ENCODE measurements around the gene SERTAD3. TPM values are rescaled to one million over a fixed set of nuclear protein-coding genes. Genes with fewer than 3 reads are reported as not detected.
A peak's percentile ranks its signal among the peaks of the same experiment; 100 is the strongest.
"Not testable (repeated sequence)": the region's sequence is repeated elsewhere in the genome, so short reads cannot be mapped to it uniquely, and the experiment has no call there.

SERTAD3 gene
- polyA plus RNA-seq, 1 donor = 32.5 TPM

DNA sequence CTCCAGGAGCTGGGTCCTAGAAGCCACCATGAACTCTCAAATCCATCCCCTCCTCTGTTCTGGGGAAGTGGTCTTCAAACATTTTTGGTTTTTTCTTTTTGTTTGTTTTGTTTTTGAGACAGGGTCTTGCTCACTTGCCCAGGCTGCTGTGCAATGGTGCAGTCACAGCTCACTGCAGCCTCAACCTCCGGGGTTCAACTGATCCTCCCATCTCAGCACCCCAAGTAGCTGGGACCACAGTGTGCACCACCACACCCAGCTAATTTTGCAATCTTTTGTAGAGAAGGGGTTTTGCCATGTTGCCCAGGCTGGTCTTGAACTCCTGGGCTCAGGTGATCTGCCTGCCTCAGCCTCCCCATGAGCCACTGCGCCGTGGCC is 14.5 kb upstream of the SERTAD3 start:
- no CpG with 5 or more reads among the region's 3 CpGs for WGBS (ENCODE audit: insufficient coverage, low lambda C conversion rate)
- Histone ChIP-seq H3K36me3 (ENCODE audit: control insufficient read depth, insufficient read depth, low read length) (peaks cover 14% of the 10 kb centered on the region), H3K4me1 (ENCODE audit: control insufficient read depth, insufficient read depth, low read length) (no peaks in the 10 kb centered on the region), H3K9me3 (ENCODE audit: control insufficient read depth, low read depth, low read length) (no peaks in the 10 kb centered on the region), H3K27ac (ENCODE audit: low read length) (no peak overlapping the region), H3K4me3 (ENCODE audit: low read length) (no peak overlapping the region), H3K27me3 (ENCODE audit: control insufficient read depth, insufficient read depth, low read length) (no peaks in the 10 kb centered on the region)
- no peak for DNase-seq

DNA sequence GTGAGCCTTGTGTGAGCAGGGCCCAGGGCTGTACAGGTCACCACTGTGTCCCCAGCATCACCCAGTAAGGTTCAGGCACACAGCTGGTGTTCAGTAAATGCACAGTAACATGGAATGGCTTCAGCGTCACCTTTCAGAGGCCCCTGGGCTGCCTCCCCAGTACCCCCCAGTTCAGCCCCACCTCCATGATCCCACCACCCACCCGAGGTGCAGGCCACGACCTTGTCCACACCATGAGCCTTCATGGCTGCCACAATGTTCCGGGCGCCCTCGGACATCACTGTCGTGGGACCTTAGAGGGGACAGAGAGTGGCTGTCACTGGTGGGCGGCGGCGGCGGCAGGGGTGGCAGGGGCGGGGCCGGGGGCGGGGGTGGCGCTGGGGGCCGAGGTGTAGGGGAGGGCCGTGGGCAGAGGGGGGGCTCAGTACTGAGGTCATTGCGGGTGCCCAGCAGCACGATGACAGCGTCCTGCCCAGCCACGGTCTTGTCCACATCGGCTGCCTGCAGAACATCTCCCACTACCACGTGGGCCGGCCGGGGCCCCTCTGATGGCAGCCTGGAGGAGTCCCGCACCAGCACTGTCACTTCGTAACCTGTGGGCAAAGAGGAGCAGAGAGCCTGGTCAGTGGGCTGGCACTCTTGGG is 13.9 kb upstream of the SERTAD3 start:
- Histone ChIP-seq H3K9me3 (ENCODE audit: control insufficient read depth, low read depth, low read length) (no peaks in the 10 kb centered on the region), H3K4me1 (ENCODE audit: control insufficient read depth, insufficient read depth, low read length) (no peaks in the 10 kb centered on the region), H3K36me3 (ENCODE audit: control insufficient read depth, insufficient read depth, low read length) (peaks cover 14% of the 10 kb centered on the region), H3K27me3 (ENCODE audit: control insufficient read depth, insufficient read depth, low read length) (no peaks in the 10 kb centered on the region), H3K4me3 (ENCODE audit: low read length) (no peak overlapping the region), H3K27ac (ENCODE audit: low read length) (no peak overlapping the region)
- WGBS (ENCODE audit: insufficient coverage, low lambda C conversion rate) = 100% methylated on average over 1 of the region's 27 CpGs
- no peak for DNase-seq

DNA sequence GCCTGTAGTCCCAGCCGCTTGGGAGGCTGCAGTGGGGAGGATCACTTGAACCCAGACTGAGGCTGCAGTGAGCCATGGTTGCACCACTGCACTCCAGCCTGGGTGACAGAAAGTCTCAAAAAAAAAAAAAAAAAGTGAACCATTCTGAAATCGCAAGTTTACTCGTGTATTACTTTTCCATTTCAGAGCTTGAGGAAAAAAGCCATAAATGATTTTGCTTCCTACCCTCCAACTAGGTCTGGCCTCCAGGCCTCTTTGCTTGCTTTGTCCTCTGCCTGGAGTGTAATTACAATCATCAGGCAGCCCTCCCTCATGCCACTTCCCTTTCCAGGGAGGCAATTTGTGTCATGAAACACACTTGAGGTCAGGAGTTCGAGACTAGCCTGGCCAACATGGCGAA is 12.9 kb upstream of the SERTAD3 start:
- H3K4me1 ChIP-seq (ENCODE audit: control insufficient read depth, insufficient read depth, low read length) = no peaks in the 10 kb centered on the region
- no peak overlapping the region for H3K4me3 ChIP-seq (ENCODE audit: low read length)
- no peak for DNase-seq
- H3K9me3 ChIP-seq (ENCODE audit: control insufficient read depth, low read depth, low read length) = no peaks in the 10 kb centered on the region
- H3K36me3 ChIP-seq (ENCODE audit: control insufficient read depth, insufficient read depth, low read length) = peaks cover 14% of the 10 kb centered on the region
- whole genome bisulfite sequencing (ENCODE audit: insufficient coverage, low lambda C conversion rate) = no CpG with 5 or more reads among the region's 5 CpGs
- H3K27ac ChIP-seq (ENCODE audit: low read length) = no peak overlapping the region
- no peaks in the 10 kb centered on the region for H3K27me3 ChIP-seq (ENCODE audit: control insufficient read depth, insufficient read depth, low read length)

DNA sequence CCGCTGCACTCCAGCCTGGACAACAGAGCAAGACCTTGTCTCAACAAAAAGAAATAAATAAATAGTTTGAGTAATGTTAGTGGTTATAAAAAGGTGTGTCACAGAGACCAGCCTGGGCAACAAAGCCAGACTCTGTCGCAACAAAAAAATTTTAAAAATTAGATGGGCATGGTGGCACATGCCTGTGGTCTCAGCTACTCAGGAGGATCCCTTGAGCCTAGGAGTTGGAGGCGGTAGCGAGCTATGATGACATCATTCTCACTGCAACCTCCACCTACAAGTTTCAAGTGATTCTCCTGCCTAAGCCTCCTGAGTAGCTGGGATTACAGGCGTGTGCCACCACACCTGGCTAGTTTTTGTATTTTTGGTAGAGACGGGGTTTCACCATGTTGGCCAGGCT is 9.8 kb upstream of the SERTAD3 start:
- WGBS (ENCODE audit: insufficient coverage, low lambda C conversion rate) = no CpG with 5 or more reads among the region's 6 CpGs
- peaks cover 25% of the 10 kb centered on the region for H3K36me3 ChIP-seq (ENCODE audit: control insufficient read depth, insufficient read depth, low read length)
- H3K4me1 ChIP-seq (ENCODE audit: control insufficient read depth, insufficient read depth, low read length); H3K27ac ChIP-seq (ENCODE audit: low read length); DNase-seq; H3K9me3 ChIP-seq (ENCODE audit: control insufficient read depth, low read depth, low read length); H3K4me3 ChIP-seq (ENCODE audit: low read length); H3K27me3 ChIP-seq (ENCODE audit: control insufficient read depth, insufficient read depth, low read length): not testable (repeated sequence)

DNA sequence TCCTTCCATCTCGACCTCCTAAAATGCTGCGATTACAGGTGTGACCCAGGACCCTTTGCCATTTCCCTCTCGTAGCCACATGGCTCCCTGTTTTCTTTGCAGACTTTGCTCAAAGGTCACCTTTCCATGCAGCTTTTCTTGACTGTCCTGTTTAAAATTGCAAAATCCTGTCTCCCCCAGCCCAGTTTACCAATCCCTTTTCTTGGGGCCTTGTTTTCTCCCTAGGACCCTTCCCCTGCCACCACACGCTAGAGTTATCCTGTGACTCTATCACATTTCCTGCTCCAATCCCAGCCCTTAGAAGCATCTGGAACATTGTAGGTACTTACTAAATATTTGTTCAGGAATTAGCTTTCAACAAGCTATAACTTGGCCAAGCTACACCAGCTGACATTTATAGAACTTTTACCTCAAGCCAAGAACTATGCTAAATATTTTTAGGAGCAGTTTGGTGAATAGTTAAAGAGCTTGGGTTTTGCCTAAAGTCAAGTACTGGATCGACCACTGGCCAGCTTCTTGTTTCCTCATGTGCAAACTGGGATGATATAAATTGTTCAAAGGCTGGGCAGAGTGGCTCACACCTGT is 9.1 kb upstream of the SERTAD3 start:
- WGBS (ENCODE audit: insufficient coverage, low lambda C conversion rate) = no CpG with 5 or more reads among the region's 5 CpGs
- no peaks in the 10 kb centered on the region for H3K4me1 ChIP-seq (ENCODE audit: control insufficient read depth, insufficient read depth, low read length)
- peaks cover 25% of the 10 kb centered on the region for H3K36me3 ChIP-seq (ENCODE audit: control insufficient read depth, insufficient read depth, low read length)
- no peak for DNase-seq
- H3K4me3 ChIP-seq (ENCODE audit: low read length) = no peak overlapping the region
- H3K27ac ChIP-seq (ENCODE audit: low read length) = no peak overlapping the region
- no peaks in the 10 kb centered on the region for H3K9me3 ChIP-seq (ENCODE audit: control insufficient read depth, low read depth, low read length)
- no peaks in the 10 kb centered on the region for H3K27me3 ChIP-seq (ENCODE audit: control insufficient read depth, insufficient read depth, low read length)

DNA sequence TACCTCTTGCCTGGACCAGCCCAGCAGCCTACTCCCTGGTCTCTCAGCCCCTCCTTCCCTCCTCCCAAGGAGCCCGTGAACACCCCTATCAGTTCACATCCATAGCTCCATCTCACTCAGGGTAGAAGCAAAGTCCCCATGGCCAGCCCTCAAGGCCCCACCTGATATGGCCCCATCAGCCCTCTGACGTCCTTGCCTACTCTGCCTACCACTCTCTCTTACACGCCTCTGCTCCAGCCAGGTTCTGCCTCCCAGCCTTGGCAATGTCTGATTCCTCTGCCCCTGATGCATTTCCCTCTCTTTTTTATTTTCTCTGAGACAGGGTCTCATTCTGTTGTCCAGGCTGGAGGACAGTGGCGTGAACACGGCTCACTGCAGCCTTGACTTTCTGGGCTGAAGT is 7.9 kb upstream of the SERTAD3 start:
- Histone ChIP-seq H3K9me3 (ENCODE audit: control insufficient read depth, low read depth, low read length) (no peaks in the 10 kb centered on the region), H3K36me3 (ENCODE audit: control insufficient read depth, insufficient read depth, low read length) (peaks cover 26% of the 10 kb centered on the region), H3K27me3 (ENCODE audit: control insufficient read depth, insufficient read depth, low read length) (no peaks in the 10 kb centered on the region), H3K4me3 (ENCODE audit: low read length) (no peak overlapping the region), H3K4me1 (ENCODE audit: control insufficient read depth, insufficient read depth, low read length) (no peaks in the 10 kb centered on the region), H3K27ac (ENCODE audit: low read length) (no peak overlapping the region)
- DNase-seq = peak in 1 of 2 donors; percentile 36
- WGBS (ENCODE audit: insufficient coverage, low lambda C conversion rate) = 80% methylated on average over 1 of the region's 5 CpGs

DNA sequence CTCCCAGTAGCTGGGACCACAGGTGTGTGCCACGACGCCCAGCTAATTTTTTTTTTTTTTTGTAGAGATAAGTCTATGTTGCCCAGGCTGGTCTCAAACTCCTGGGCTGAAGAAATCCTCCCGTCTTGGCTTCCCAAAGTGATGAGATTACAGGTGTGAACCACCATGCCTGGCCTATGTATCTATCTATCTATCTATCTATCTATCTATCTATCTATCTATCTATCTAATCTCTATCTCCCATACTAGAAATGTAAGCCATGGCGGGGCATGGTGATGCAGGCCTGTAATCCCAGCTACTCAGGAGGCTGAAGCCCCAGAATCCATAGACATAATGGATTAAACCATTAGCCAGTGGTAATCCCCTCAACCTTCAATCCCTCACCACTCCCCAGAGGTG is 6.5 kb upstream of the SERTAD3 start:
- DNase-seq = no peak
- H3K4me1 ChIP-seq (ENCODE audit: control insufficient read depth, insufficient read depth, low read length) = no peaks in the 10 kb centered on the region
- no peak overlapping the region for H3K27ac ChIP-seq (ENCODE audit: low read length)
- H3K27me3 ChIP-seq (ENCODE audit: control insufficient read depth, insufficient read depth, low read length) = no peaks in the 10 kb centered on the region
- peaks cover 25% of the 10 kb centered on the region for H3K36me3 ChIP-seq (ENCODE audit: control insufficient read depth, insufficient read depth, low read length)
- H3K4me3 ChIP-seq (ENCODE audit: low read length) = no peak overlapping the region
- H3K9me3 ChIP-seq (ENCODE audit: control insufficient read depth, low read depth, low read length) = no peaks in the 10 kb centered on the region
- WGBS (ENCODE audit: insufficient coverage, low lambda C conversion rate) = no CpG with 5 or more reads among the region's 4 CpGs

DNA sequence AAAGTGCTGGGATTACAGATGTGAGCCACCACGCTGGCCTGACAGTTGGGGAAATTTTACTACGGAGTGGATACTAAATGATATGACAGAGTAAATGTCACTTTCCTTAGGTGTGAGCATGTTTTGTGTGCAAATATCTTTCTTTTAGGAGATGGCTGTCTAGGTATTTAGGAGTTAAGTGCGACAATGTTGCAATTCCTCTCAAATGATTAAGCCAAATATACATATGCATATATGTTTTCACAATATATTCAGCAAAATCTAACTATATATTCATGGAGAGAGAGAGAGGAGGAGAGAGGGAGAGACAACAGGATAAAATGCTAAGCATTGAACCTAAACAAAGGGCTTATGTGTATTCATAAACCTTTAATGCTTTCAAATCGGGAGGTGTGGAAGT is 5.4 kb upstream of the SERTAD3 start:
- Histone ChIP-seq H3K4me3 (ENCODE audit: low read length) (no peak overlapping the region), H3K4me1 (ENCODE audit: control insufficient read depth, insufficient read depth, low read length) (no peaks in the 10 kb centered on the region), H3K27ac (ENCODE audit: low read length) (no peak overlapping the region), H3K27me3 (ENCODE audit: control insufficient read depth, insufficient read depth, low read length) (no peaks in the 10 kb centered on the region), H3K9me3 (ENCODE audit: control insufficient read depth, low read depth, low read length) (no peaks in the 10 kb centered on the region), H3K36me3 (ENCODE audit: control insufficient read depth, insufficient read depth, low read length) (peaks cover 22% of the 10 kb centered on the region)
- WGBS (ENCODE audit: insufficient coverage, low lambda C conversion rate) = 80% methylated on average over 1 of the region's 4 CpGs
- DNase-seq = no peak

DNA sequence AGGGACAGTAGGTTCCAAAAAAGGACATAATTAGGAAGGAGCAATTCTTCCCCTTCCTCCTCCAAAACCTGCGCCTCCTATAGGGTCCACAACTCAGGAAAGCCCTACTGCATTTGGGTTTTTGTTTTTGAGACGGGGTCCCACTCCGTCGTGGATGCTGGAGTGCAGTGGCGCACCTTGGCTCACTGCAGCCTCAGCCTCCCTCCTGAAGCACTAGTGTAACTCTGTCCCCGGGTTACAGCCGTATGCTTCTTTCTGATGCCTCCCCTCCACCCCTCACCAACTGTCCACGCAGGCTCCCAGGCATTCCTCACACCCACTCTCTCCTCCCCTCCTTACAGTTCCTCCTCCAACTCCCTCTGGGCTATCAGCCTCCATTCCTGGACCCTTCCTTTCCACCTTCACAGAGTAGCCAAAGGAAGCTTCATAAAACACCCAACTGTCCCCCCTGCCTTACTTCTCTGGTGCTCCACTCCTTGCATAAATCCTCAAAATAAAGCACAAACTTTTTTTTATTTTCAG is 2.2 kb upstream of the SERTAD3 start:
- H3K4me3 ChIP-seq (ENCODE audit: low read length) = no peak overlapping the region
- no peaks in the 10 kb centered on the region for H3K9me3 ChIP-seq (ENCODE audit: control insufficient read depth, low read depth, low read length)
- peaks cover 10% of the 10 kb centered on the region for H3K4me1 ChIP-seq (ENCODE audit: control insufficient read depth, insufficient read depth, low read length)
- peaks cover 29% of the 10 kb centered on the region for H3K36me3 ChIP-seq (ENCODE audit: control insufficient read depth, insufficient read depth, low read length)
- no peak overlapping the region for H3K27ac ChIP-seq (ENCODE audit: low read length)
- no peak for DNase-seq
- H3K27me3 ChIP-seq (ENCODE audit: control insufficient read depth, insufficient read depth, low read length) = no peaks in the 10 kb centered on the region
- WGBS (ENCODE audit: insufficient coverage, low lambda C conversion rate) = 83% methylated on average over 1 of the region's 8 CpGs

DNA sequence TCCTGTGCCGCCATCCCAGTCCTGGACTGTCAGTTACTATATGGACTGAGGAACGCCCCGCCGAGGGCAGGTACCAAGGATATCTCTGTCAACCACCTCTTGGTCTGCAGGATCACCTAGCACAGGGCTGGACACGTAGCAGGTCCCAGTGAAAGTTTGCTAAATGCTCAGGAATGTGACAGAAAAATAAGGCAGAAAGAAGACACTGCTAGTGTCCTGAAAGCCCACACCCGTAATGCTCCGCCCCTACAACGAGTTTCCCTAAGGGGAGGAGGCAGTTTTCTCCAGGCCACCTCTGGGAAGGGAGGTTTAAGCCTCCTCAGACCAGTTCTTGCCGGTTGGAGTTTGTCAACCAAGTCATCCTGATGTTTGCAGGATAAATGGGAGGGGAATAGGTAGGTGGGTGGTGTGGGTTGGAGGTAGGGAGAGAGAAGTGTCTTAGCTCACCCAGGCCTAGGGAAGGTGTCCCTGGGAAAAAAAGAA is 1.7 kb upstream of the SERTAD3 start:
- Histone ChIP-seq H3K4me1 (ENCODE audit: control insufficient read depth, insufficient read depth, low read length) (peaks cover 10% of the 10 kb centered on the region), H3K9me3 (ENCODE audit: control insufficient read depth, low read depth, low read length) (no peaks in the 10 kb centered on the region), H3K36me3 (ENCODE audit: control insufficient read depth, insufficient read depth, low read length) (peaks cover 31% of the 10 kb centered on the region), H3K4me3 (ENCODE audit: low read length) (no peak overlapping the region), H3K27ac (ENCODE audit: low read length) (no peak overlapping the region), H3K27me3 (ENCODE audit: control insufficient read depth, insufficient read depth, low read length) (no peaks in the 10 kb centered on the region)
- no CpG with 5 or more reads among the region's 9 CpGs for WGBS (ENCODE audit: insufficient coverage, low lambda C conversion rate)
- DNase-seq = peak in 1 of 2 donors; percentile 58

Measured in large intestine (tissue), 3 donors.